ENCODE measurements around the gene KCNK4. TPM values are rescaled to one million over a fixed set of nuclear protein-coding genes. Genes with fewer than 3 reads are reported as not detected.

KCNK4 gene
- total and polyA plus RNA-seq, 7 donors = 0.71 TPM; not detected in 6

- H3K27ac ChIP-seq = peak overlapping the region; percentile 73 to 85 (median 79)
- H3K4me1 ChIP-seq = peaks cover 0 to 56% (median 38%) of the 10 kb centered on the region in 4 donors
- H3K27me3 ChIP-seq = no peaks in the 10 kb centered on the region
- H3K9me3 ChIP-seq = no peaks in the 10 kb centered on the region
- peak overlapping the region; percentile 37 to 93 (median 76) for H3K4me3 ChIP-seq
- intact Hi-C loops (cut with DNase I) = no loop called here
- H3K36me3 ChIP-seq = peaks cover 0 to 11% (median 7%) of the 10 kb centered on the region in 4 donors
- no peak for TF ChIP-seq POLR2AphosphoS5 (IDR thresholded peaks at IDR 0.05)
- TF ChIP-seq CTCF (IDR thresholded peaks at IDR 0.05) = no peak
- no peak for TF ChIP-seq EP300 (IDR thresholded peaks at IDR 0.05)
- TF ChIP-seq POLR2A (IDR thresholded peaks at IDR 0.05) = no peak
- no peak for DNase-seq
- 22 to 25% methylated on average over 13 of the region's 13 CpGs for WGBS, 2 donors
These were observed 40.6 kb upstream of the KCNK4 start for GRCh38 chr11:64250415-64251015.

- DNase-seq = peak; percentile 79
- TF ChIP-seq POLR2AphosphoS5 (IDR thresholded peaks at IDR 0.05) (peak in 2 of 4 donors; percentile 39 to 43), CTCF (IDR thresholded peaks at IDR 0.05) (peak; percentile 64 to 90 (median 71)), POLR2A (IDR thresholded peaks at IDR 0.05) (no peak)
- WGBS, 2 donors = 1% methylated on average over 75 of the region's 75 CpGs
- Histone ChIP-seq H3K9me3 (no peaks in the 10 kb centered on the region), H3K36me3 (peaks cover 3 to 17% (median 11%) of the 10 kb centered on the region in 4 donors), H3K4me3 (peak within 1 kb of the TSS; percentile 68 to 93 (median 79)), H3K4me1 (peaks cover 0 to 49% (median 32%) of the 10 kb centered on the region in 4 donors), H3K27ac (peak within 1 kb of the TSS; percentile 73 to 85 (median 79)), H3K27me3 (no peaks in the 10 kb centered on the region)
- intact Hi-C loops (cut with DNase I) = no loop called here
These were observed 39.9 kb upstream of the KCNK4 start, which contains the start of gene PLCB3 for GRCh38 chr11:64251016-64251752. TSS of gene PLCB3 (plus strand) at chr11:64251530. CDS start at chr11:64251650, 120 bp downstream.

GRCh38 chr11:64251753-64252002, 39.4 kb upstream of the KCNK4 start:
- intact Hi-C loops (cut with DNase I) = loop anchor here (1.0 kb wide), 1 partner anchor 18 kb away; no protein-coding TSS in a partner anchor
- Histone ChIP-seq H3K27ac (peak overlapping the region; percentile 73 to 85 (median 79)), H3K27me3 (no peaks in the 10 kb centered on the region), H3K4me1 (peaks cover 0 to 47% (median 32%) of the 10 kb centered on the region in 4 donors), H3K9me3 (no peaks in the 10 kb centered on the region), H3K4me3 (peak overlapping the region; percentile 68 to 93 (median 79)), H3K36me3 (peaks cover 7 to 22% (median 14%) of the 10 kb centered on the region in 4 donors)
- WGBS, 2 donors = 0 to 1% methylated on average over 18 of the region's 18 CpGs
- no peak for DNase-seq
- no peak for TF ChIP-seq CTCF (IDR thresholded peaks at IDR 0.05)
- no peak for TF ChIP-seq POLR2A (IDR thresholded peaks at IDR 0.05)
- no peak for TF ChIP-seq EP300 (IDR thresholded peaks at IDR 0.05)
- no peak for TF ChIP-seq POLR2AphosphoS5 (IDR thresholded peaks at IDR 0.05)

- no peaks in the 10 kb centered on the region for H3K27me3 ChIP-seq
- peak overlapping the region; percentile 68 to 93 (median 79) for H3K4me3 ChIP-seq
- 3 to 5% methylated on average over 23 of the region's 23 CpGs for WGBS, 2 donors
- TF ChIP-seq POLR2AphosphoS5 (IDR thresholded peaks at IDR 0.05) = no peak
- peak in 1 of 2 donors; percentile 49 for TF ChIP-seq POLR2A (IDR thresholded peaks at IDR 0.05)
- peak; percentile 13 to 41 (median 34) for TF ChIP-seq CTCF (IDR thresholded peaks at IDR 0.05)
- no peak for TF ChIP-seq EP300 (IDR thresholded peaks at IDR 0.05)
- intact Hi-C loops (cut with DNase I) = loop anchor here (1.0 kb wide), 1 partner anchor 17 kb away; no protein-coding TSS in a partner anchor
- H3K36me3 ChIP-seq = peaks cover 7 to 27% (median 15%) of the 10 kb centered on the region in 4 donors
- H3K9me3 ChIP-seq = no peaks in the 10 kb centered on the region
- DNase-seq = peak; percentile 77
- H3K27ac ChIP-seq = peak overlapping the region; percentile 73 to 85 (median 79)
- H3K4me1 ChIP-seq = peaks cover 0 to 43% (median 32%) of the 10 kb centered on the region in 4 donors
These were observed 38.9 kb upstream of the KCNK4 start for GRCh38 chr11:64252003-64252872.
